ENCODE measurements around the gene GLIPR1L2.

- TF ChIP-seq, protein P1, sequence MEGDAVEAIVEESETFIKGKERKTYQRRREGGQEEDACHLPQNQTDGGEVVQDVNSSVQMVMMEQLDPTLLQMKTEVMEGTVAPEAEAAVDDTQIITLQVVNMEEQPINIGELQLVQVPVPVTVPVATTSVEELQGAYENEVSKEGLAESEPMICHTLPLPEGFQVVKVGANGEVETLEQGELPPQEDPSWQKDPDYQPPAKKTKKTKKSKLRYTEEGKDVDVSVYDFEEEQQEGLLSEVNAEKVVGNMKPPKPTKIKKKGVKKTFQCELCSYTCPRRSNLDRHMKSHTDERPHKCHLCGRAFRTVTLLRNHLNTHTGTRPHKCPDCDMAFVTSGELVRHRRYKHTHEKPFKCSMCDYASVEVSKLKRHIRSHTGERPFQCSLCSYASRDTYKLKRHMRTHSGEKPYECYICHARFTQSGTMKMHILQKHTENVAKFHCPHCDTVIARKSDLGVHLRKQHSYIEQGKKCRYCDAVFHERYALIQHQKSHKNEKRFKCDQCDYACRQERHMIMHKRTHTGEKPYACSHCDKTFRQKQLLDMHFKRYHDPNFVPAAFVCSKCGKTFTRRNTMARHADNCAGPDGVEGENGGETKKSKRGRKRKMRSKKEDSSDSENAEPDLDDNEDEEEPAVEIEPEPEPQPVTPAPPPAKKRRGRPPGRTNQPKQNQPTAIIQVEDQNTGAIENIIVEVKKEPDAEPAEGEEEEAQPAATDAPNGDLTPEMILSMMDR (IDR thresholded peaks at IDR 0.05; ENCODE audit: low read depth, low read length, poor library complexity, severe bottlenecking), result no peak
- TF ChIP-seq EZH2phosphoT487 (IDR thresholded peaks at IDR 0.05; ENCODE audit: borderline replicate concordance, low read length), result no peak
Observed at GRCh38 chr12:75439048-75439447, 48.2 kb downstream of the GLIPR1L2 start.

Data from DOHH2 (cell line).